Hematopoietic multipotent progenitor cell (in vitro differentiated cells): ENCODE results near the gene C1orf174. TPM values are rescaled to one million over a fixed set of nuclear protein-coding genes. Genes with fewer than 3 reads are reported as not detected.
A peak's percentile ranks its signal among the peaks of the same experiment; 100 is the strongest.

Experiments used
- DNase-seq, 3 donors: peaks; one replicate each; pipeline ENCODE4 v3.0.0-alpha.2; 2011 to 2015; ENCODE audit warnings: low read depth in 2 of 3, low spot score in 2 of 3
- total RNA-seq: library from RNA; depleted of rRNA; stranded (reverse); fragments of >200 nt; gene quantifications from one replicate; pipeline ENCODE4 v1.2.3, GENCODE V29; 2012

C1orf174 gene
- total RNA-seq: 33.7 TPM

- DNase-seq: peak; percentile 92 to 100 (median 99)
Observed at GRCh38 chr1:3900150-3900968, at the start of gene C1orf174. TSS of gene C1orf174 (minus strand) at chr1:3900272. CDS start at chr1:3900186, 86 bp downstream.

GRCh38 chr1:3948344-3948743, 48.3 kb upstream of the C1orf174 start:
- DNase-seq: no peak

- no peak for DNase-seq
Observed at GRCh38 chr1:3945916-3946840, 46.1 kb upstream of the C1orf174 start.

GRCh38 chr1:3945222-3945621, 45.1 kb upstream of the C1orf174 start:
- DNase-seq: no peak

- no peak for DNase-seq
Observed at GRCh38 chr1:3944578-3945125, 44.6 kb upstream of the C1orf174 start.

- DNase-seq: no peak
Observed at GRCh38 chr1:3943806-3944577, 43.9 kb upstream of the C1orf174 start.

- no peak for DNase-seq
Observed at GRCh38 chr1:3943123-3943431, 43.0 kb upstream of the C1orf174 start.

GRCh38 chr1:3942416-3943122, 42.5 kb upstream of the C1orf174 start:
- DNase-seq: no peak

GRCh38 chr1:3940754-3941345, 40.8 kb upstream of the C1orf174 start:
- no peak for DNase-seq

- no peak for DNase-seq
Observed at GRCh38 chr1:3940081-3940753, 40.1 kb upstream of the C1orf174 start.

- no peak for DNase-seq
Observed at GRCh38 chr1:3939242-3940080, 39.4 kb upstream of the C1orf174 start.

GRCh38 chr1:3932156-3932919, 32.3 kb upstream of the C1orf174 start:
- DNase-seq: no peak

GRCh38 chr1:3931007-3931912, 31.2 kb upstream of the C1orf174 start:
- no peak for DNase-seq

GRCh38 chr1:3930301-3931006, 30.4 kb upstream of the C1orf174 start:
- DNase-seq: no peak

GRCh38 chr1:3929126-3929525, 29.1 kb upstream of the C1orf174 start:
- DNase-seq: no peak

GRCh38 chr1:3928586-3928985, 28.5 kb upstream of the C1orf174 start:
- DNase-seq: peak in 1 of 3 donors; percentile 12
